Measurements from ENCODE around the gene NNMT.

Gene NNMT

GRCh38 chr11:114348200-114349191 is 52.3 kb downstream of the NNMT start:
- no peak for DNase-seq (ENCODE audit: low read depth)

DNA sequence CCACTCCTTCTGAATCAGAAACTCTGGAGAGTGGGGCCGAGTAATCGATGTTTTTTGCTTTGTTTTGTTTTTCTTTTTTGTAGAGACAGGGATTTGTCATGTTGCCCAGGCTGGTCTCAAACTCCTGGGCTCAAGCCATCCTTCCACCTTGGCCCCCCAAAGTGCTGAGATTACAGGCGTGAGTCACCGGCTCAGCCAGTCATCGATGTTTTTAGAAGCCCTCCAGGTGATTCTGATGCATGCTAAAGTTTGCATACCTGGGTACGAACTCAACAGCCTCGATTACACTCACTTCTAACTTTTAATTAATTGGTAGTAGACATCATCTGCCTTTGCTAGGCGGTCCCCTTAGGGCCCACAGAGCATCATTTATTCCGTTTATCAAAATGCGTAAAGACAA is 53.8 kb downstream of the NNMT start:
- DNase-seq (ENCODE audit: low read depth), result no peak

GRCh38 chr11:114353443-114353842 is 57.2 kb downstream of the NNMT start:
- DNase-seq (ENCODE audit: low read depth), result no peak

- no peak for DNase-seq (ENCODE audit: low read depth)
Observed at GRCh38 chr11:114354076-114354475, 57.9 kb downstream of the NNMT start.

GRCh38 chr11:114358716-114359115 is 62.5 kb downstream of the NNMT start:
- DNase-seq (ENCODE audit: low read depth), result no peak

GRCh38 chr11:114359342-114359741 is 63.1 kb downstream of the NNMT start:
- DNase-seq (ENCODE audit: low read depth), result no peak

GRCh38 chr11:114362326-114362725 is 66.1 kb downstream of the NNMT start:
- DNase-seq (ENCODE audit: low read depth), result no peak

DNA sequence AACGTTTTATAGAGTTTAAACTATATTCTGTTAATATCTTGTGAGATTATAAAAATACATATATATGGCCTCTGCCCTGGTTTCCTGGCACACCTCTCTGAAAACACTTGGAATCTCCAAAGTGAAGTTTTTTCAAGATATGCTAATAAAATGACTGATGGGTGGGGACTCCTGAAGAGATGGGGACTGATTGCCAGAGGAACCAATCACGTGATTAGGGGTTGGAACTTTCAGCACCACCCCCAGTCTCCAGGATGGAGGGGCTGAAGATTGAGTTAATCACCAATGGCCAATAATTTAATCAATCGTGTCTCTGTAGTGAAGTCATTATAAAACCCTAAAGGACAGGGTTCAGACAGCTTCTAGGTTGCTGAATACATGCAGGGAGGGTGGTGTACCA is 66.8 kb downstream of the NNMT start:
- no peak for DNase-seq (ENCODE audit: low read depth)
